GM12878 (cell line): ENCODE results near the gene TACC2. TPM values are rescaled to one million over a fixed set of nuclear protein-coding genes. Genes with fewer than 3 reads are reported as not detected.

ENCODE experiments used
- ATAC-seq: fragments of 200-7000 bp; cut with Tn5 transposase; 3 replicates; pipeline ENCODE4 v1.9.1; 2020; ENCODE audit warnings: mild to moderate bottlenecking, moderate library complexity
- BruUV-seq: library from RNA; stranded (reverse); fragments of 400-500 nt; replicated peaks from 2 replicates; lab custom pipeline; 2021; lab: Mats Ljungman, UMichigan
- CTCF ChIA-PET: fragments of 300-600 bp; sonication (Branson Sonifier 250); formaldehyde crosslinking; extraction: SDS; loops from one replicate; lab custom pipeline; 2021; ENCODE audit warnings: inconsistent platforms; lab: Yijun Ruan, JAX
- POLR2A ChIA-PET: fragments of 350-600 bp; formaldehyde crosslinking; extraction: SDS; loops from one replicate; lab custom pipeline; 2021; ENCODE audit warnings: inconsistent platforms; lab: Charles Lee
- RAD21 ChIA-PET: fragments of 300-600 bp; sonication (Branson Sonifier 250); formaldehyde crosslinking; loops from one replicate; lab custom pipeline; 2023; ENCODE audit warnings: antibody characterized with exemption; ENCODE audit not compliant: unreplicated experiment; lab: Charles Lee
- SMC1A ChIA-PET: fragments of 300-600 bp; sonication (Branson Sonifier 250); formaldehyde crosslinking; loops from one replicate; lab custom pipeline; 2023; ENCODE audit not compliant: unreplicated experiment, uncharacterized antibody; lab: Charles Lee
- DNase-seq: peaks from one replicate; pipeline ENCODE4 v3.0.0-alpha.2; 2011; ENCODE audit warnings: low read depth, low spot score
- FAIRE-seq: peaks from 3 replicates; lab custom pipeline; 2011; peaks lifted over from hg19 to GRCh38; lab: Jason Lieb, UNC
- H2AFZ ChIP-seq: 2 replicates; pipeline ENCODE4 v1.6.0; 2011; ENCODE audit warnings: low read depth, low read length, control low read depth; ENCODE audit not compliant: control insufficient read depth
- H3K27ac ChIP-seq: 2 replicates; pipeline ENCODE4 v1.5.1; 2011; ENCODE audit warnings: control low read depth; ENCODE audit not compliant: control insufficient read depth, insufficient read depth
- H3K27me3 ChIP-seq, 2 experiments: replicated peaks in 1 of 2; 2 replicates each; pipeline versions ENCODE4 v1.6.0 to v1.6.1; 2011; ENCODE audit warnings: low read length in 1 of 2; ENCODE audit not compliant: control insufficient read depth in 2 of 2, insufficient read depth in 2 of 2
- H3K36me3 ChIP-seq, 2 experiments: 2 replicates each; pipeline ENCODE4 v1.5.1; 2011; ENCODE audit warnings: low read length in 1 of 2; ENCODE audit not compliant: control insufficient read depth in 2 of 2, insufficient read depth in 2 of 2
- H3K4me1 ChIP-seq: 2 replicates; pipeline ENCODE4 v1.6.1; 2011; ENCODE audit warnings: mild to moderate bottlenecking, low read length, moderate library complexity, mixed read lengths; ENCODE audit not compliant: control insufficient read depth, insufficient read depth
- H3K4me2 ChIP-seq: 2 replicates; pipeline ENCODE4 v1.6.0; 2011; ENCODE audit warnings: control low read depth; ENCODE audit not compliant: control insufficient read depth, insufficient read depth
- H3K4me3 ChIP-seq: fragments of 200-600 bp; sonication (generic); 2 replicates; pipeline ENCODE4 v1.5.1; 2016
- H3K79me2 ChIP-seq: 2 replicates; pipeline ENCODE4 v1.6.0; 2011; ENCODE audit warnings: low read length; ENCODE audit not compliant: control insufficient read depth, insufficient read depth
- H3K9ac ChIP-seq: 2 replicates; pipeline ENCODE4 v1.8.0; 2011; ENCODE audit warnings: low read length, control low read depth, mixed read lengths; ENCODE audit not compliant: control insufficient read depth, insufficient read depth
- H3K9me3 ChIP-seq: replicated peaks from 3 replicates; pipeline ENCODE4 v1.5.1; 2011; ENCODE audit warnings: mild to moderate bottlenecking, low read length; ENCODE audit not compliant: control insufficient read depth, insufficient read depth
- H4K20me1 ChIP-seq: 2 replicates; pipeline ENCODE4 v1.6.0; 2011; ENCODE audit not compliant: control insufficient read depth, insufficient read depth
- ATF3 ChIP-seq: IDR thresholded peaks from 2 replicates; pipeline ENCODE4 v1.6.1; 2011; ENCODE audit warnings: low read depth, mild to moderate bottlenecking, low read length, moderate library complexity, borderline replicate concordance; ENCODE audit errors: extremely low read depth
- BMI1 ChIP-seq: fragments of 450-650 bp; IDR thresholded peaks from 2 replicates; pipeline ENCODE4 v1.6.1; 2016; ENCODE audit warnings: mild to moderate bottlenecking, moderate library complexity, borderline replicate concordance
- BRCA1 ChIP-seq: IDR thresholded peaks from 2 replicates; pipeline ENCODE4 v1.6.1; 2011; ENCODE audit warnings: low read depth, low read length, improper control_type of control experiment
- CBX3 ChIP-seq: fragments of 200-600 bp; sonication (generic); IDR thresholded peaks from 2 replicates; pipeline ENCODE4 v1.6.1; 2016; ENCODE audit warnings: low read depth, borderline replicate concordance
- CBX5 ChIP-seq: sonication (generic); IDR thresholded peaks from 2 replicates; pipeline ENCODE4 v1.6.1; 2016; ENCODE audit warnings: low read depth, moderate library complexity, mild to moderate bottlenecking, inconsistent platforms
- FOXM1 ChIP-seq: IDR thresholded peaks from 2 replicates; pipeline ENCODE4 v1.6.1; 2012; ENCODE audit warnings: low read depth, mild to moderate bottlenecking, inconsistent platforms, low read length, moderate library complexity
- LARP7 ChIP-seq: fragments of 450-650 bp; IDR thresholded peaks from 2 replicates; pipeline ENCODE4 v1.6.1; 2017; ENCODE audit warnings: mild to moderate bottlenecking
- MEF2B ChIP-seq: fragments of 450-650 bp; IDR thresholded peaks from 2 replicates; pipeline ENCODE4 v1.6.1; 2018; ENCODE audit warnings: mild to moderate bottlenecking, moderate library complexity; ENCODE audit not compliant: partially characterized antibody, poor library complexity, severe bottlenecking
- MTA2 ChIP-seq: fragments of 450-650 bp; IDR thresholded peaks from 2 replicates; pipeline ENCODE4 v1.6.1; 2016; ENCODE audit warnings: low read depth, mild to moderate bottlenecking, moderate library complexity
- MYC ChIP-seq: IDR thresholded peaks from 2 replicates; pipeline ENCODE4 v1.6.1; 2011; ENCODE audit warnings: mild to moderate bottlenecking, low read length, moderate library complexity, inconsistent platforms; ENCODE audit not compliant: insufficient read depth, insufficient replicate concordance, insufficient read length, severe bottlenecking
- NFXL1 ChIP-seq: fragments of 450-650 bp; IDR thresholded peaks from 2 replicates; pipeline ENCODE4 v1.6.1; 2017; ENCODE audit warnings: antibody characterized with exemption, mild to moderate bottlenecking, borderline replicate concordance
- NR2C1 ChIP-seq: fragments of 450-650 bp; IDR thresholded peaks from 2 replicates; pipeline ENCODE4 v1.6.1; 2017; ENCODE audit warnings: antibody characterized with exemption, mild to moderate bottlenecking, moderate library complexity
- SRF ChIP-seq, 2 experiments: IDR thresholded peaks; 2 replicates each; pipeline ENCODE4 v1.6.1; 2011; ENCODE audit warnings: low read depth in 2 of 2, low read length in 2 of 2, mild to moderate bottlenecking in 1 of 2, moderate library complexity in 1 of 2
- STAT1 ChIP-seq: fragments of 450-650 bp; conservative IDR thresholded peaks from 2 replicates; pipeline ENCODE4 v1.6.1; 2014; ENCODE audit warnings: antibody characterized with exemption, mild to moderate bottlenecking
- STAT3 ChIP-seq: IDR thresholded peaks from 2 replicates; pipeline ENCODE4 v1.6.1; 2011; ENCODE audit warnings: low read depth, low read length, improper control_type of control experiment
- SUZ12 ChIP-seq: fragments of 200-600 bp; sonication (generic); IDR thresholded peaks from one replicate; pipeline ENCODE4 v1.6.1; 2018; ENCODE audit warnings: antibody characterized with exemption, mild to moderate bottlenecking; ENCODE audit not compliant: unreplicated experiment
- USF2 ChIP-seq: IDR thresholded peaks from 2 replicates; pipeline ENCODE4 v1.6.1; 2011; ENCODE audit warnings: low read depth, low read length, improper control_type of control experiment, borderline replicate concordance
- YBX1 ChIP-seq: fragments of 450-650 bp; IDR thresholded peaks from 2 replicates; pipeline ENCODE4 v1.6.1; 2016; ENCODE audit warnings: antibody characterized with exemption
- ZBTB4 ChIP-seq: fragments of 450-650 bp; formaldehyde crosslinking; IDR thresholded peaks from 2 replicates; pipeline ENCODE4 v1.4.0; 2022; ENCODE audit warnings: mild to moderate bottlenecking, moderate library complexity
- ZNF207 ChIP-seq: fragments of 450-650 bp; IDR thresholded peaks from 2 replicates; pipeline ENCODE4 v1.6.1; 2014; ENCODE audit warnings: antibody characterized with exemption, mild to moderate bottlenecking, borderline replicate concordance
- WGBS: methylation state at CpG from one replicate; pipeline ENCODE4 v1.1.6; 2016; ENCODE audit warnings: low lambda C conversion rate; ENCODE audit not compliant: insufficient replicate concordance, insufficient coverage; ENCODE audit errors: missing lambda C conversion rate; 5-methylcytosine and 5-hydroxymethylcytosine counted together
- in situ Hi-C: fragments of 300-500 bp; cut with MboI; formaldehyde crosslinking; loops from 9 replicates; pipeline ENCODE4 v1.14.3; 2018; ENCODE audit warnings: mixed read lengths
- intact Hi-C: fragments of 100-400 bp; cut with micrococcal nuclease; formaldehyde crosslinking; loops from one replicate; pipeline ENCODE4 v1.14.2; 2022; ENCODE audit not compliant: unreplicated experiment
- polyA plus RNA-seq, 11 experiments: library from polyadenylated mRNA; depleted of rRNA in 4 of 11; unstranded in 6 of 11; stranded (reverse) in 5 of 11; fragments of >200 nt; fragmentation: Nextera tagmentation in 4 of 11; fragmentation: Illumina TruSeq in 1 of 11; extraction: Ambion mirVana in 4 of 11; extraction: Trizol in 1 of 11; gene quantifications; 1 replicate in 1 of 11; 2 replicates in 10 of 11; pipeline versions ENCODE4 v1.2.1 to v1.2.3, GENCODE V29; 2011 to 2016; ENCODE audit warnings: inconsistent platforms in 2 of 11, missing spikeins in 2 of 11, low read depth in 1 of 11
- total RNA-seq, 4 experiments: library from RNA; depleted of rRNA in 3 of 4; stranded (reverse); fragments of >200 nt in 3 of 4; fragmentation: Illumina TruSeq in 1 of 4; extraction: Trizol in 1 of 4; gene quantifications; 2 replicates each; pipeline versions ENCODE4 v1.2.1 to v1.2.3, GENCODE V29; 2013 to 2021

The TACC2 gene
- total and polyA plus RNA-seq, 10 of the 15 experiments (the other 5 are each of a cell fraction or from before 2014, with no cell fraction given), result 0.07 to 0.64 (median 0.13) TPM; not detected in 5

- 30% methylated on average over 25 of the region's 25 CpGs for WGBS
- in situ Hi-C loops, result no loop called here
- ATAC-seq (no peak), FAIRE-seq (no peak), DNase-seq (no peak)
- no peak overlapping the region for H3K4me3 ChIP-seq
- H4K20me1 ChIP-seq, result no peaks in the 10 kb centered on the region
- RAD21 ChIA-PET, result interaction anchor here (0.7 kb wide), 1 partner anchor 1558 kb away, joined by 3 read pairs; no protein-coding TSS in a partner anchor
- CTCF ChIA-PET, result interaction anchor here (1.2 kb wide), 1 partner anchor 10 kb away, joined by 9 read pairs; no protein-coding TSS in a partner anchor
- no peaks in the 10 kb centered on the region for H3K36me3 ChIP-seq
- H3K27me3 ChIP-seq, result no peaks in the 10 kb centered on the region; a peak in 1 of 4 replicates
- no peaks in the 10 kb centered on the region; the same call in 2 of the 3 replicates for H3K9me3 ChIP-seq
- TF ChIP-seq STAT3 (no peak), FOXM1 (no peak), MEF2B (no peak), MTA2 (no peak), CBX3 (no peak), USF2 (no peak), NFXL1 (no peak), BRCA1 (no peak), ZBTB4 (no peak), YBX1 (no peak), MYC (no peak), SUZ12 (no peak), CBX5 (no peak), SRF (IDR thresholded peaks at IDR 0.05; ENCODE audit: low read depth in 2 of 2, low read length in 2 of 2) (no peak), STAT1 (no peak), ATF3 (no peak), BMI1 (no peak), LARP7 (no peak), ZNF207 (no peak), NR2C1 (no peak)
- POLR2A ChIA-PET, result no interaction called here
- intact Hi-C loops, result no loop called here
- SMC1A ChIA-PET, result no interaction called here
- no peak overlapping the region for H3K27ac ChIP-seq
- H3K4me1 ChIP-seq, result no peaks in the 10 kb centered on the region
- BruUV-seq, result no TSS peak
- H2AFZ ChIP-seq, result no peak overlapping the region
- no peaks in the 10 kb centered on the region for H3K79me2 ChIP-seq
- H3K9ac ChIP-seq, result no peak overlapping the region
- H3K4me2 ChIP-seq, result no peak overlapping the region
These were observed 269.4 kb downstream of the TACC2 start for GRCh38 chr10:122258136-122259074.
